GM21717 (cell line): ENCODE data around the gene FRG2B.
"Not testable (repeated sequence)": the region's sequence is repeated elsewhere in the genome, so short reads cannot be mapped to it uniquely, and the experiment has no call there.

Experiments
- ATAC-seq: cut with Tn5 transposase; IDR thresholded peaks from one replicate; pipeline ENCODE4 v1.9.1; 2021; ENCODE audit warnings: mild to moderate bottlenecking, moderate library complexity; ENCODE audit not compliant: unreplicated experiment

FRG2B gene

DNA sequence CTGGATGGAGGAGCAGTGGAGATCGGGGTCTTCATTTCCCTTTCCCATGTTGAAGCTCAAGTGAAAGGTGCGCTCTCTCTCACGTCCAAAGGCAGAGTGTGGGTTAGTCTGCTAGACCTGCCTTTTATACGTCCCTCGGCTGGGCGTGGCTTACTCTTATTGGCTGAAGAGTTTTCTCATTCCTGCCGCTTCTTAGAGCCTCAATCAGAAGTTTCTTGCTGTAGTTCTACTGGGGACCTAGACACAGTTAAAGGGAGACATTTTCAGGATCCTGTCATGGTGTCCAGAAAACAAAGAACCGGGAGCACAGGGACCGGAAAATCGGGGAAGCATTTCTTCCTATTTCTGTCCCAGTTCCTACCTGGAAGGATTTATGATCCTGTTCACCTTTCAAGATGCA, at the start of gene FRG2B:
Gene FRG2B, minus strand, starts transcription at position 101 of the 400 bp plus-strand sequence. Its CDS starts 53 bp downstream, at position 48.
- ATAC-seq, result not testable (repeated sequence)

DNA sequence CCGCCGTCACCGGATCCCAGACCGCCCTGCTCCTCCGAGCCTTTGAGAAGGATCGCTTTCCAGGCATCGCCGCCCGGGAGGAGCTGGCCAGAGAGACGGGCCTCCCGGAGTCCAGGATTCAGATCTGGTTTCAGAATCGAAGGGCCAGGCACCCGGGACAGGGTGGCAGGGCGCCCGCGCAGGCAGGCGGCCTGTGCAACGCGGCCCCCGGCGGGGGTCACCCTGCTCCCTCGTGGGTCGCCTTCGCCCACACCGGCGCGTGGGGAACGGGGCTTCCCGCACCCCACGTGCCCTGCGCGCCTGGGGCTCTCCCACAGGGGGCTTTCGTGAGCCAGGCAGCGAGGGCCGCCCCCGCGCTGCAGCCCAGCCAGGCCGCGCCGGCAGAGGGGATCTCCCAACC, 40.9 kb upstream of the FRG2B start:
- ATAC-seq, result not testable (repeated sequence)

DNA sequence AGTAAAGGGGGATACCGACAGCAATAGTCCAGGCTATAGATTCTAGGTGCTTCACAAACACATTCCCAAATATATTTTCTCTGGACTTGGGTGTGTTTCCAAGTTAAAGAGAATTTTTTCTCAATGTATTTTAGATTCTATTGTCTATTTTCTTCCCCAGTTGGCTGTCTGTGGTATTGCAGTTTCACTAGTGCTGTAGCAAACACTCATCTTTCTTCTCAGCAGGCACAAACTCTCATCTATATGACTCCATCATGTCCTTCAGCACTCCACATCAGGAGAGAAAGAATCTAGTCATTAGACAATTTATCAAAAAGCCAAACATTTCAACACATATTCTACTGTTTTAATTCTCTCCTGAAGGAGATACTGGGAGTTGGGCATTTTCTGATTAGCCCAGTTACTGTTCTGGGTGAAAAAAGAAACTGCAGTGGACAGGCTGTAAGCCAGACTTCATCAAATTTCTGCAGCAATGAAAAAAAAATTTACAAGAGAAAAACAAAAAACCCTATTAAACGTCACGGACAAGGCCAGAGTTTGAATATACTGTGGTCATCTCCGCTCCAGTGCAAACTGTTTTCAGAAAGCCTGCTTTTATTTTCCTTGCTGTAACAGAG, 37.1 kb upstream of the FRG2B start:
- not testable (repeated sequence) for ATAC-seq

DNA sequence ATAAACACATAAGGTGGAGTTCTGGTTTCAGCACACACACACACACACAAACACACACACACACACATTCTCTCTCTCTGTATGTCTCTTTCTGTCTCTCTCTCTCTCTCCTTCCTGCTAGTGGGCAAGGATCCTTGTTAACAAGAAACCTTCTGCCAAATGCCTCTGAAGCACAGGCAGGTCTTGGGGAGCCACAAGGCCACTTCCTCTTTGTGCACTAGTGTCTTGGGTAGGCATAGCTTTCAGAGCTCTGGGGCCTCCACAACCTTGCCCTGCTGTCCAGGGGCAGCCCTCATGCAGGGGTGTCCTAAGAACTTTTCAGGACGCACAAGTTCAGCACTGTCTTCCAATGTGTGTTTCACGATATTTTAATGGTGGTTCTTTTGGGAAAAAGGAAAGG, 34.5 kb upstream of the FRG2B start:
- ATAC-seq, result not testable (repeated sequence)

DNA sequence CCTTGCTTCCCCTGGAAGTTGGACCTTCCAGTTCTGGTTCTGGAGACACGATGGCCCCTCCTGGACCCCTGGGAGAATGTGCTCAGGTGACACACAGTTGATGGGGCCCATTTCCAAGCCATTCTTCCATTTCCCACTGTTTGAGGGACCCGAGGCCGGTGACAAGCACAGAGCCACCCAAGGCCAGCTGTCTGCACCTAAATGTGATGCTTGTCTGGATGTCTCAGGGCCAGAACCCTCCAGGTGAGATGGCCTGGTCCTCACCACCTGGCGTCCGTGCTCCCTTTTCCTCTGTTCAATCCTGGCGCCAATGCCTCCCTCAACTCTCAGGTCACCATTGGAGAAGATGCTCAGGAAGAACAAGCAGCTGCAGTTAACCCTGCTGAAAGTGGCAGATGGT, 33.9 kb upstream of the FRG2B start:
- ATAC-seq, result not testable (repeated sequence)

DNA sequence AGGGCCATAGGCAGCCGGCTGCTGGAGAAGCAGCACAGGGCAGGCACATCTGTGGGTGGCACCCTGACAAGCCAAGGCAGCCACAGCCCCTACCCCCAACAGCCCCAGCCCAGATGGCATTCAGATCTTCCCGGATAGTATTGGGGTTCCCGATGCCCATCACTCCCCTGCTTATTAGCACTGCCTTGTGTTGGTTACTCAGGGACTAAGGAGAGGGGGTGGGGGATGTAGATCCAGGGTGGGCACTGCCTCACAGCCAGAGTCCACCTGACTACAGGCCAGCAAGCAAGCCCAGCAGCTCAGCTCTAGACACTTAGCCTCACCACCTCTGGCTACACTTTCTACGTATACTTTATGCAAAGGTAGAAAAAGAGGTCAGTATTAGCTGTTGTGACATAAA, 30.7 kb upstream of the FRG2B start:
- ATAC-seq, result not testable (repeated sequence)

DNA sequence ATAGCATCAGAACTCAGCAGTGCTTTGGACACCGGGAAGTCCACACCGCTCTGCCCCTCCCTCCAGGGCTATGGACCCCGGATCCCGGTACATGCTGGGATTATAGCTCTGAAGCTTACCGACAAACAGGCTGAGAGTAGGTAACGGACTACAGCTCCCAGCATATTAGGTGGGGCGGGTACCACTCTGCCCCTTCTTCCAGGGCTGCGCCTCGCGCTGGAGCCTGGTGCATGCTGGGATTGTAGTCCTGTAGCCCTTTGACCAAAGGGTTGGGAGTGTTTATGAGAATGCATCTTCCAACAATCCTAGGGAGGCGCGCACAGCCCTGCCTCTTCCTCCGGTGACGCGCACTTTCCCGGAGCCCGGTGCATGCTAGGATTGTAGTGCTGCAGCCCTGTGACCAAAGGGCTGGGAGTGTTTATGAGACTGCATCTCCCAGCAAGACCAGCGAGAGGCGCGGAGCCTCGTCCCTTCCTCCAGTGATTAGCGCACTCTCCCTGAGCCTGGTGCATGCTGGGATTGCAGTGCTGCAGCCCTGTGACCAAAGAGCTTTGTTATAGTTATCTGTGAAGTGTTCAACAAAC, 22.4 kb upstream of the FRG2B start:
- not testable (repeated sequence) for ATAC-seq

DNA sequence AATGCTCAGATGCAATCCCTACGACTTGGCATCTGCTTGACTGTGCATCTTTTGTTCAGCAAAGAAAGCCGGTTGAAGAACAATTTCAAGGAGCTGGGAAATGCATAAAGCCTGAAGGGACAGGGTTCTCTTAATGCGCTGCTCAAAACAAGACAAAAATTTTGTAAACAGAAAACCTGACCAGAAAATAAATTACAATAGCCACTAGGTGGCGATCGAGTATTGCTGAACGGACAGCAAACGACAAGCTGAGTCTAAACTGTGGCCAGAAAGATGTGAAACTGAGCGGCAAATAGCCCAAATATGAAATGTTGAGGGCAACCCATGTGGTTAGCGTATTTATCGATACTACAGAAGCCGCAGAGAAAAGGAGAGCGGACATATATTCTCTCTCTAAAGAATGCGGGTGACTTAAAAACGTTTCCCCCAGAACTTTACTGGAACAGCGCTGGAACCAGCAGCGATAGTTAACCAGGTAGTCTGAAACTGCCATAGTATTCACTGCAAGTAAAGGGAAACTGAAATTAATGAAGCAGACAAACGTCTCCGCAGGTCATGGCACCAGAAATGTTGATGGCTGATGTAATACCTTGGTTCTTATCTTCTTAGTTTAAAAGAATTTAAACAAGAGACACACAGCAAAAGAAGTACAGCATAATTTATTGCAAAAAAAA, 20.6 kb upstream of the FRG2B start:
- ATAC-seq, result peak; percentile 67

DNA sequence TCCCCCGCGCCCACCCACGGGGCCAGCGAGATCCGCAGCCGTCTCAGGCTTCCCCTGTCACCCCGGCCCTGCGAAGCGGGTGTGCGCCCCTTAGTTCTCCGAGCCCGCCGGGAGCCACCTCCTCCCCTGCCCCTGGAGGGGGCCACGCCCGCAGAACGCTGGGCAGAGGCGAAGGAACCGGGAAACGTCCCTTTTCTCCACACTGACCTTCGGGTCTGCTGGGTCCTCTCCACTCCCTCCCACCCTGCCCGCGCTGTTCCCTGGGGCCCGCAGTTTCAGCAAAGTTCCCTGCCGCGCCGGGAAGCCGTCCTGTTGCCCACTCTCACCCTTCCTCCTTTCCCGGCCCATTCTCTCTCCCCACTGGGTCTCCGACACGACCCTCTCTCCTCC, 11.2 kb upstream of the FRG2B start:
- not testable (repeated sequence) for ATAC-seq

DNA sequence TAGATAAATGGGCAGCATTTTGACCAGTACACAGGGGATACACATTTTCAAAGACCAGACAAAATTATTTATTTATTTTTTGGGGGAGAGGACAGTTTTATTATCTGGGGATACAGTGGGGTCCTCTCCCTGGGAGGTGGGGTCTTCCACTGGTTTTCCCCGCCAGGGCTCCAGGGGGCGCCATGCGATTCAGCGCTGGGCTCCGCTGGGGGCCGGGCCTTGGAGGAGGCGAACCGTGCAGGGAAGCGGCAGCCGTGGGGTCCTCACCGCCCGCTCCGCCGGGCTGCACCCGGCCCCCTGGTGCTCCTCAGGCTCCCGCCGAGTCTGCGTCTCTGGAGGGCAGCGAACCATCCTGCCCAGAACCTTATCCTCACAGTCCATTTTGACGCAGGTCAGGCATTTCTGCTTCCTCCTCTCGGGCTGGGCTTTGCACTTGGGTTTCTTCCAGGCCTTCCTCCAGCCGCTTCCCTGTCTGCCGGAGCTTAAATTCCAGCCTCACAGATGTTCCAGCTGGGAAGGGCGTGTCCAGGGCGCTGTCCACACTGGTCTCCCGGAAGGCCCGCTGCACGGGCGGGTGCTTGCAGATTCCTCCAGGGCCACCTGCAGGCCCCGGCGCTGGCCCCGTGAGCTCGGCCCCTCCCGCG, 10.7 kb upstream of the FRG2B start:
- ATAC-seq, result not testable (repeated sequence)

DNA sequence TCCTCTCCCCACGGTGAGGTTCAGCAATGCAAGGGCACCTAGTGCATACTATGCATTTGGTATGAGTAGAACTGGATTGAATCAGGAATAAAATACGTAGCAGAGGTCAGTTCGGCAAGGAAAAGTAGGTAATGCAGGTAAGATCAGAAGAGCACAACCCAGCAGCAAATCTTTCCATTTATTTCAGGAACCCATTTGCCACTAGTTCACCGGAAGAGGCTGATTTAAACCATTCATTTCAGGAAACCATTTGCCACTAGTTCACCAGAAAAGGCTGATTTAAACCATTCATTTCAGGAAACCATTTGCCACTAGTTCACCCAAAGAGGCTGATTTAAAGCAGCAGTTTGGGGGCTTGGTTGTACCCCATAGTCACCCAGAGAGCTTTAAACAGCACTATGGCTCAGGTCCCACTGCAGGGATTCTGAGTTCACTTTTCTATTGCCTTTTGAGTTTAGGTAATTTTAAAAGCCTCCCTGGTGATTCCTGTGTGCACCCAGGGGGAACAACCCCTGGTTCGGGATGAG, 4.2 kb upstream of the FRG2B start:
- not testable (repeated sequence) for ATAC-seq

DNA sequence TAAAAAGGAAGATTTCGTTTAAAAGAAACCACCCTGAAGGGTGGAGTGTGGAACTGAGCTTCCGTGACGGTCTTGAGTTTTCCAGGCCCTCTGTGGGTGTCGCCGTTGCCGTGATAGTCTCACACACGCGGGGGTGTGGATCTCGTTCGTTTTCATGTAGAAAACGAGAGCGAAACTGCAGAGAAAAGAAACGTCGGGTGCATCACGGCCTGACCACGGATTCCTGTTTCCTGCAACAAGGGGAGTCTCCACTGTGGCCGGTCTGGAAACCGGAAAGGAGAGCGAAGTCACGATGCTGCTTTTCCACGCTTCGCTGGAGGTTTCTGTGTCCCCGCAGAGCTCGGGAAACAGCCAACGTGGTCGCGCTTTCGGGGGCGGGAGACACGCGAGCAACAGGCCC, 4.1 kb downstream of the FRG2B start:
- not testable (repeated sequence) for ATAC-seq

DNA sequence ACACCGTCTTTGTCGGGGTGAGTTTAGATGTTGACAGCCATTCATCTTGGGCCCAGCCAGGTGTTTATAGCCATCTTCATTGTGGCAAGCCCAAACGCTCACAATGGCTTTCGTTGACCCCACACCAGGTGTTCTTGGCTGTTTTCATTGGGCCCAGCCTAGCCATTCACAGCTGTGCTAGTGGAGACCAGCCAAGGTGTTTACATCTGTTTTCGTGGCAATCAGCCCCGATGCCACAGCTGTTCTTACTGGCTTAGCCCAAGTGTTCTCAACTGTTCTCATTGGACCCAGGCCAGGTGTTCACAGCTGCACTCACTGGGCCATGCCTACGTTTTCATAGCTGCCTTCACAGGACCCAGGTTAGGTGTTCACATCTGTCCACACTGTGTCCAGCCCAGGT, 7.7 kb downstream of the FRG2B start:
- no peak for ATAC-seq

DNA sequence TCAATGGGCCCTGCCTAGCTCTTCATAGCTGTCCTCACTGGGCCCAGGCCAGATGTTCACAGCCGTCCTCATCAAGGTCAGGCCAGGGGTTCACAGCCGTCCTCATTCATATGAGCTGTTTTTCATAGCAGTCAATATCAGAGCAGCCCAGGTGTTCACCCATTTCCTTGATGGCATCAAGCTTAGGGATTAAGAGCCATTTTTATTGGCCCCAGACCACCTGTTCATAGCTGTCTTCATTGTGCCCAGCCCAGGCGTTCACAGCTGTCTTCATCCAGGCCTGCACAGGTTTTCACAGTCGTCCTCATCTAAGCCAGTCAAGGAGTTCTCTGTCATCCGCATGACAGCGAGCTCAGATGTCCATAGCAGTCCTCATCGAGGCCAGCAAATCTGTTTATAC, 9.4 kb downstream of the FRG2B start:
- no peak for ATAC-seq

DNA sequence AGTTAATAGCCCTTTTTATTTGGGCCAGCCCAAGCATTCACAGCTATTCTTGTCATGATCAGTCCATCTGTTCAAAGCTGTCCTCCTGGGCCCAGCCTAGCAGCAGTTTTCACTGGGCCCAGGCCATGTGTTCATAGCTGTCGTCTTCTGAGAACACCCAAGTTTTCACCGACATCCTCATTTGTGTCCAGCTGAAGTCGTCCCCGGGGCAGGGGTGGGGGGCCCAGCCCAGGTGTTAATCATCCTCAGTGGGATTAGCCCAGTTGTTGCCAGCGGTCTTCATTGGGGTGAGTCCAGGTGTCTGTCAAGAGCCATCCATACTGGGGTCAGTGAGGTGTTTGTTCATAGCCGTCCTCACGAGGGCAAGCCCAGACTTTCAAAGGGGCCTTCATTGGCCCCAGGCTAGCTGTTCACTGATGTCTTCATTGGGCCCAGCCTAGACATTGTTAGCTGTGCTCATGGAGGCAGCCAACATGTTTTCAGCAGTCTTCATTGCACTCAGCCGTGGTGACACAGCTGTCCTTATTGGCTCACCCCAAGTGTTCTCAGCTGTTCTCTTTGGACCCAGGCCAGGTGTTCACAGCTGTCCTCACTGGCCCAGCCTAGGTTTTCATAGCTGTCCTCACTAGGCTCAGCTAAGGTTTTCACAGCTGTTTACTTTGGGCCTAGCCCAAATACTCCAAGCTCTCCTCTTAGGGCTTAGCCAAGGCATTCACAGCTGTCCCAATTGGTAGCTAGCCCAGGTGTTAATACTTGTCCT, 10.0 kb downstream of the FRG2B start:
- no peak for ATAC-seq

DNA sequence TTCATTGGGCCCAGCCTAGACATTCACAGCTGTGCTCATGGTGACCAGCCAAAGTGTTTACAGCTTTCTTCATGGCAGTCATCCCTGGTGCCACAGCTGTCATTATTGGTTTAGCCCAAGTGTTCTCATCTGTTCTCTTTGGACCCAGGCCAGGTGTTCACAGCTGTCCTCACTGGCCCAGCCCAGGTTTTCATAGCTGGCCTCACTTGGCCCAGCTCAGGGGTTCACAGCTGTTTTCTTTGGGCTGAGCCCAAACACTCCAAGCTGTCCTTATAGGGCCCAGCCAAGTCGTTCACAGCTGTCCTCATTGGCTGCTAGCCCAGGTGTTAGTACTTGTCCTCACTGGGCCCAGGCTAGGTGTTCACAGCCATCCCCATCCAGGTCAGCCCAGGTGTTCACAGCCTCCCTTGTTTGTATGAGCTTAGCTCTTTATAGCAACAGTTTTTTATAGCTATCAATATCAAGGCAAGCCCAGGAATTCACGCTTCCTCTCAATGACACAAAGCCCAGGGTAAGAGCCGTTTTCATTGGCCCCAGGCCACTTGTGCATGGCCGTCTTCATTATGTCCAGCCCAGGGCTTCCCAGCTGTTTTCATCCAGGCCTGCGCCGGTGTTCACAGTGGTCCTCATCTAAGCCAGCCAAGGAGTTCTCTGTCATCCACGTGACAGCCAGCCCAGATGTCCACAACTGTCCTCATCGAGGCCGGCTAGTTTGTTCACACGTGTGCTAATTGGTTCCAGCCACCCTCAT, 11.6 kb downstream of the FRG2B start:
- ATAC-seq, result no peak

DNA sequence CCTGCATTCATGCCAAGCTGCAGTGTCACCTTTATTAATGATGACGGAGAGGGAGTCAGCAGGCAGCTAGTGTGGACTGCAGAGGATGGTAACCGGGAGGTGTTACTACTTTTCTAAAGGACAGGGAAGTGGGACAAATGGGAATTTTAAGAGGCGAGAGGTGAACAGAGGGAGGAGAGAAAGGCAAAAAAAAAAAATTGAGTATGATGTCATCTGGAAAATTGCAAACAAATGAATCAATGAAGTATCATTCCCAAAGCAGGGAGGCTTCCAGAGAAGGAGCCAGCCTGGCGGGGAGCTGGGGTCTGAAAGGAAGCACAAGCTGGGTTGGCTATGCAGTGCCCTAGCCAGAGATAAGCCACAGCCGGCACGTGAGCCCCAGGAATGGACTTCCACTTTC, 12.9 kb downstream of the FRG2B start:
- ATAC-seq, result no peak

DNA sequence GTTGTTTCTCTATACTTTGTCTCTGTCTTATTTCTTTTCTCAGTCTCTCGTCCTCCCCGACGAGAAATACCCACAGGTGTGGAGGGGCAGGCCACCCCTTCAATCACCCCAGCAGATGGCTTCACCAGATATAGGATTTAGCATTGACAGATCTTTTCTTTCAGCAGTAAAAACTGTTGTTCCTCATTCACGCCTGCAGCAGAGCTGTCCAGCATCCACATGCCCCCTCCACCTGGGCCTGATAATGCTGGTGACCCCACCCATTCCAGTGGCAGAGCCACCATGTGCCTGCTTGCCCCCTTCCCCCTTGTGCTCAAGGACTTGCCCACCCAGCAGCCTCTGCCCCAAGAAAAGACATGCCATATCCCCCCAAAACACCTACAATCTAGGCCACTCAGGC, 15.5 kb downstream of the FRG2B start:
- no peak for ATAC-seq

DNA sequence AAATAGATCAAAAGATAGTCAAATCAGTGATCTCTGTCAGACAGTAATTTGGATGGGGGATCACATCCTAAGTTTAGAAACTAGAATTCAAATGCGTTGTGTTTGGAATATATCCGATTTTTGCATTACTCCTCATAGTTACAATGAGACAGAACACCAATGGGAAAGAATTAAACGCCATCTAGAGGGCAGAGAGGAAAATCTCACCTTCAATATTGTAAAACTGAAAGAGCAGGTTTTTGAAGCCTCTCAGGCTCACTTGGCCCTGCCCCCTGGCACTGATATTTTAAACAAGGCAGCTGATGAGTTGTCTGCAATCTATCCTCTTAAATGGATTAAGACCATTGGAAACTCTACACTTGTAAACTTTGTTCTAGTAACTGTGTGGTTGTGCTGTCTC, 17.7 kb downstream of the FRG2B start:
- ATAC-seq, result no peak

DNA sequence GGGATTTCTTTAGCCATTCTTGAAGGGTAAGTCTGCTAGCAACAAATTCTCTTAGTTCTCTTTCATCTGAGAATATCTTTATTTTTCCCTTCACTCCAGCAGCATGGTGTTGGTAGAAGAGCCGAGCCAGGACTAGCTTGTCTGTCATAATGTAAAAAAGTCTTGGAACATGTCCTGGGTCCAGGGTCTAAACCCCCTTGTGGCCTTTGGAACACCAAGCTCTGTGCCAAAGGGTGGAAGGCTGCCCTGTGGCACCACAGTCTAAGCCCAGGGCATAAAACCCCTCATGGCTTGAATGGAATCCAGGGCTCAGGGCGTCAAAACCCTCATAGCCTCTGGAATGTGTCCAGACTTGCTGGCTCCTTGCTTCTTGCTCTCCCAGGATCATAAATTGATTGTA, 23.2 kb downstream of the FRG2B start:
- ATAC-seq, result not testable (repeated sequence)
